DOHH2 (cell line): Measurements from ENCODE around the gene AP1S3.

Source experiments
- EZH2phosphoT487 ChIP-seq: fragments of 200-600 bp; sonication (generic); IDR thresholded peaks from 2 replicates; pipeline ENCODE4 v1.6.1; 2017; ENCODE audit warnings: borderline replicate concordance, mild to moderate bottlenecking, antibody characterized with exemption, low read length, moderate library complexity, mixed read lengths
- TF ChIP-seq, protein P1 (sequence below): fragments of 200-600 bp; sonication (generic); IDR thresholded peaks from one replicate; pipeline ENCODE4 v1.5.1; 2014; ENCODE audit warnings: antibody characterized with exemption, mild to moderate bottlenecking, low read depth, low read length; ENCODE audit not compliant: poor library complexity, severe bottlenecking

DNA sequence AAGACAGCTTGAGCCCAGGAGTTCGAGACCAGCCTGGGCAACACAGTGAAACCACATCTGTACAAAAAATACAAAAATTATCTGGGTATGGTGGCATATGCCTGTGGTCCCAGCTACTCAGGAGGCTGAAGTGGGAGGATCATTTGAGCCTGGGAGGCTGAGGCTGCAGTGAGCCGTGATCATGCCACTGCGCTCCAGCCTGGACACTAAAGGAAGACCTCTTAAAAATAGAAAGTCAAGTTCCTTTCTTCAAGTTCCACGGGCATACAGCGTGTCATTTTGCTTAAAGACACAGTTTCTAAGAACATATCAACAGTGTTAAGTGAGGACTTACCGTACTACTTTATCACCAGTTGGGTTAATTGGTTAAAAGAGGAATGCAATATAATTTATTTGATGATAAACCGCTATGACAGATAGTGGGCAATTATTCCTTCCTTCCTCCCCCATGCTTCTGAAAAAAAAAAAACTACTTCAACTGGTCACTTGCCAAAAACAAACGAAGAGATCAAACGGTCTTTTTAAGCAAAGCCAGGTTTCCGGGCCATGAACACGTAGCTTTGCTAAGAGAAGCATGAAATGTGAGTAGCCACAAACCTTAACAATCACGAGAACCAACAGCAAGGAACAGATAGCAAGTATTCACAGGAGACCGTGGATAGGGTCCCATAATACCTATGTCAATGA, 21.4 kb downstream of the AP1S3 start:
- TF ChIP-seq, protein P1, sequence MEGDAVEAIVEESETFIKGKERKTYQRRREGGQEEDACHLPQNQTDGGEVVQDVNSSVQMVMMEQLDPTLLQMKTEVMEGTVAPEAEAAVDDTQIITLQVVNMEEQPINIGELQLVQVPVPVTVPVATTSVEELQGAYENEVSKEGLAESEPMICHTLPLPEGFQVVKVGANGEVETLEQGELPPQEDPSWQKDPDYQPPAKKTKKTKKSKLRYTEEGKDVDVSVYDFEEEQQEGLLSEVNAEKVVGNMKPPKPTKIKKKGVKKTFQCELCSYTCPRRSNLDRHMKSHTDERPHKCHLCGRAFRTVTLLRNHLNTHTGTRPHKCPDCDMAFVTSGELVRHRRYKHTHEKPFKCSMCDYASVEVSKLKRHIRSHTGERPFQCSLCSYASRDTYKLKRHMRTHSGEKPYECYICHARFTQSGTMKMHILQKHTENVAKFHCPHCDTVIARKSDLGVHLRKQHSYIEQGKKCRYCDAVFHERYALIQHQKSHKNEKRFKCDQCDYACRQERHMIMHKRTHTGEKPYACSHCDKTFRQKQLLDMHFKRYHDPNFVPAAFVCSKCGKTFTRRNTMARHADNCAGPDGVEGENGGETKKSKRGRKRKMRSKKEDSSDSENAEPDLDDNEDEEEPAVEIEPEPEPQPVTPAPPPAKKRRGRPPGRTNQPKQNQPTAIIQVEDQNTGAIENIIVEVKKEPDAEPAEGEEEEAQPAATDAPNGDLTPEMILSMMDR, result no peak
- no peak for TF ChIP-seq EZH2phosphoT487
